HEK293 (cell line): ENCODE results near the gene SNAPC4.

Experiments used
- CTCF ChIA-PET: fragments of 350-600 bp; formaldehyde crosslinking; extraction: SDS; loops from one replicate; lab custom pipeline; 2021; ENCODE audit warnings: antibody characterized with exemption; lab: Yijun Ruan, JAX
- POLR2A ChIA-PET: fragments of 300-600 bp; formaldehyde crosslinking; extraction: SDS; loops from one replicate; lab custom pipeline; 2020; ENCODE audit warnings: antibody characterized with exemption, inconsistent platforms; lab: Yijun Ruan, JAX
- H3K27ac ChIP-seq: fragments of 200-500 bp; sonication (Bioruptor generic); 2 replicates; pipeline ENCODE4 v1.5.1; 2014; ENCODE audit warnings: low read depth, low read length, control low read depth, inconsistent platforms; ENCODE audit errors: extremely low read depth
- H3K36me3 ChIP-seq, 2 experiments: fragments of 200-500 bp in 1 of 2; sonication (Bioruptor generic) in 1 of 2; 1 replicate in 1 of 2; 2 replicates in 1 of 2; pipeline ENCODE4 v1.5.1; 2014 to 2017; ENCODE audit warnings: inconsistent platforms in 2 of 2, low read length in 2 of 2; ENCODE audit not compliant: control insufficient read depth in 2 of 2, insufficient read depth in 1 of 2
- H3K4me1 ChIP-seq: fragments of 200-500 bp; sonication (Bioruptor generic); 2 replicates; pipeline ENCODE4 v1.5.1; 2014; ENCODE audit warnings: mild to moderate bottlenecking, low read length, inconsistent platforms; ENCODE audit not compliant: control insufficient read depth, insufficient read depth
- H3K4me3 ChIP-seq: 2 replicates; pipeline ENCODE4 v1.5.1; 2011; ENCODE audit warnings: low read depth, mild to moderate bottlenecking, control low read depth, low read length, moderate library complexity
- H3K9me3 ChIP-seq: fragments of 200-500 bp; sonication (Bioruptor generic); 2 replicates; pipeline ENCODE4 v1.5.1; 2014; ENCODE audit warnings: low read depth, low read length, inconsistent platforms; ENCODE audit not compliant: control insufficient read depth, insufficient read depth
- BCL11A ChIP-seq: fragments of 450-650 bp; formaldehyde crosslinking; IDR thresholded peaks from 2 replicates; pipeline ENCODE4 v1.5.1; 2016; ENCODE audit warnings: low read depth, missing biosample characterization, missing genetic modification characterization
- GLI2 ChIP-seq: fragments of 450-650 bp; formaldehyde crosslinking; IDR thresholded peaks from 2 replicates; pipeline ENCODE4; 2017; ENCODE audit warnings: missing biosample characterization, missing genetic modification characterization, low read depth, borderline replicate concordance
- HOXC10 ChIP-seq: sonication (generic); formaldehyde crosslinking; IDR thresholded peaks from 2 replicates; pipeline ENCODE4 v1.8.1; 2023; ENCODE audit warnings: mild to moderate bottlenecking, missing genetic modification reagents
- RBAK ChIP-seq: fragments of 450-650 bp; formaldehyde crosslinking; IDR thresholded peaks from 2 replicates; pipeline ENCODE4 v1.5.1; 2016; ENCODE audit warnings: missing biosample characterization, missing genetic modification characterization
- ZFP3 ChIP-seq: fragments of 450-650 bp; formaldehyde crosslinking; IDR thresholded peaks from 2 replicates; pipeline ENCODE4 v1.5.1; 2016; ENCODE audit warnings: low read depth, missing biosample characterization, missing genetic modification characterization
- ZFP41 ChIP-seq: fragments of 450-650 bp; formaldehyde crosslinking; IDR thresholded peaks from 2 replicates; pipeline ENCODE4 v1.5.1; 2016; ENCODE audit warnings: missing biosample characterization, missing genetic modification characterization, borderline replicate concordance
- ZFP69B ChIP-seq: fragments of 450-650 bp; formaldehyde crosslinking; IDR thresholded peaks from 2 replicates; pipeline ENCODE4 v1.5.1; 2016; ENCODE audit warnings: missing biosample characterization, missing genetic modification characterization
- ZNF155 ChIP-seq: fragments of 450-650 bp; formaldehyde crosslinking; IDR thresholded peaks from 2 replicates; pipeline ENCODE4 v1.5.1; 2016; ENCODE audit warnings: missing biosample characterization, missing genetic modification characterization
- ZNF16 ChIP-seq: fragments of 450-650 bp; formaldehyde crosslinking; IDR thresholded peaks from 2 replicates; pipeline ENCODE4 v1.5.1; 2016; ENCODE audit warnings: low read depth, missing biosample characterization, missing genetic modification characterization
- ZNF184 ChIP-seq: fragments of 450-650 bp; IDR thresholded peaks from 2 replicates; pipeline ENCODE4 v1.5.1; 2018; ENCODE audit warnings: missing biosample characterization, mild to moderate bottlenecking, missing genetic modification characterization
- ZNF302 ChIP-seq: fragments of 450-650 bp; formaldehyde crosslinking; IDR thresholded peaks from 2 replicates; pipeline ENCODE4 v1.5.1; 2016; ENCODE audit warnings: missing biosample characterization, missing genetic modification characterization, low read depth
- ZNF391 ChIP-seq: fragments of 450-650 bp; formaldehyde crosslinking; IDR thresholded peaks from 2 replicates; pipeline ENCODE4 v1.5.1; 2016; ENCODE audit warnings: low read depth, missing biosample characterization, missing genetic modification characterization, borderline replicate concordance
- ZNF416 ChIP-seq: fragments of 450-650 bp; formaldehyde crosslinking; IDR thresholded peaks from 2 replicates; pipeline ENCODE4 v1.5.1; 2016; ENCODE audit warnings: missing biosample characterization, missing genetic modification characterization
- ZNF549 ChIP-seq: fragments of 450-650 bp; IDR thresholded peaks from 2 replicates; pipeline ENCODE4 v1.5.1; 2018; ENCODE audit warnings: missing biosample characterization, missing genetic modification characterization, mild to moderate bottlenecking, inconsistent platforms, moderate library complexity
- ZNF610 ChIP-seq: fragments of 450-650 bp; formaldehyde crosslinking; IDR thresholded peaks from 2 replicates; pipeline ENCODE4 v1.5.1; 2016; ENCODE audit warnings: missing biosample characterization, missing genetic modification characterization, borderline replicate concordance
- ZNF664 ChIP-seq: fragments of 450-650 bp; formaldehyde crosslinking; IDR thresholded peaks from 2 replicates; pipeline ENCODE4 v1.5.1; 2016; ENCODE audit warnings: missing biosample characterization, missing genetic modification characterization
- ZNF791 ChIP-seq: fragments of 450-650 bp; formaldehyde crosslinking; IDR thresholded peaks from 2 replicates; pipeline ENCODE4 v1.5.1; 2016; ENCODE audit warnings: missing biosample characterization, missing genetic modification characterization
- ZNF843 ChIP-seq: fragments of 450-650 bp; formaldehyde crosslinking; IDR thresholded peaks from 2 replicates; pipeline ENCODE4 v1.5.1; 2016; ENCODE audit warnings: missing biosample characterization, missing genetic modification characterization
- TF ChIP-seq, protein P1 (sequence below): fragments of 450-650 bp; formaldehyde crosslinking; IDR thresholded peaks from 2 replicates; pipeline ENCODE4 v1.5.1; 2016; ENCODE audit warnings: missing biosample characterization, missing genetic modification characterization
- TF ChIP-seq, protein P2 (sequence below): fragments of 450-650 bp; formaldehyde crosslinking; IDR thresholded peaks from 2 replicates; pipeline ENCODE4 v1.5.1; 2016; ENCODE audit warnings: missing biosample characterization, missing genetic modification characterization

The SNAPC4 gene

DNA sequence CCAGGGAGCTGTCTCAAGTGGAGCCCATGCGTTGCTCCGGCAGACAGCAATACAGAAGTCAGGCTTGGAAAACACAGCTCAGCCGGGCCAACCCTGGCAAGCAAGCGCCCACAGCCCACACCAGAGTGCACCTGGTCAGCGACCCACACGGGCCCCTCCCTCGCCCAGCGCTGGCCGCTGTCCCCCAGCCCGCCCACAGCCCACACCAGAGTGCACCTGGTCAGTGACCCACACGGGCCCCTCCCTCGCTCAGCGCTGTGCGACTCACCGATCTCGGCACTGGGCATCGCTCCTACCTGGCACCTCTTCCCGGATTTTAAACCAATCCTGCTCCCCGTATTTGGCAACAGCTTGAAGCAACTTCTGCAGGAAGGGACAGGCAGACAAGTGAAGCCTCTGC is 12.8 kb downstream of the SNAPC4 start:
- no peaks in the 10 kb centered on the region for H3K9me3 ChIP-seq
- ChIA-PET CTCF (interaction anchor here (0.5 to 0.6 kb wide), 2 partner anchors 18 to 216 kb away, joined by 4 read pairs; no protein-coding TSS in a partner anchor), POLR2A (interaction anchor here (0.7 to 2.5 kb wide), 4 partner anchors 9 to 45 kb away, joined by 3 to 16 read pairs (median 4); partner anchors contain the start of gene DNLZ)
- H3K36me3 ChIP-seq: peaks cover 16 to 92% of the 10 kb centered on the region in 2 experiments
- TF ChIP-seq ZNF302 (tag by site-specific recombination): no peak
- no peak for TF ChIP-seq ZNF416 (tag by site-specific recombination)
- TF ChIP-seq ZFP69B (tag by site-specific recombination): no peak
- no peak for TF ChIP-seq ZNF184 (tag by site-specific recombination)
- TF ChIP-seq BCL11A (tag by site-specific recombination): no peak
- TF ChIP-seq ZFP41: no peak
- no peak for TF ChIP-seq ZNF391 (tag by site-specific recombination)
- no peak for TF ChIP-seq ZNF843 (tag by site-specific recombination)
- no peaks in the 10 kb centered on the region for H3K4me1 ChIP-seq
- no peak overlapping the region for H3K4me3 ChIP-seq
- no peak overlapping the region for H3K27ac ChIP-seq

GRCh38 chr9:136386018-136386417 is 14.0 kb downstream of the SNAPC4 start:
- TF ChIP-seq ZNF549 (no peak), GLI2 (tag by site-specific recombination) (no peak), ZFP3 (tag by site-specific recombination) (no peak), ZNF843 (tag by site-specific recombination) (no peak), ZNF16 (no peak), ZNF664 (tag by site-specific recombination) (no peak)
- TF ChIP-seq, protein P1, sequence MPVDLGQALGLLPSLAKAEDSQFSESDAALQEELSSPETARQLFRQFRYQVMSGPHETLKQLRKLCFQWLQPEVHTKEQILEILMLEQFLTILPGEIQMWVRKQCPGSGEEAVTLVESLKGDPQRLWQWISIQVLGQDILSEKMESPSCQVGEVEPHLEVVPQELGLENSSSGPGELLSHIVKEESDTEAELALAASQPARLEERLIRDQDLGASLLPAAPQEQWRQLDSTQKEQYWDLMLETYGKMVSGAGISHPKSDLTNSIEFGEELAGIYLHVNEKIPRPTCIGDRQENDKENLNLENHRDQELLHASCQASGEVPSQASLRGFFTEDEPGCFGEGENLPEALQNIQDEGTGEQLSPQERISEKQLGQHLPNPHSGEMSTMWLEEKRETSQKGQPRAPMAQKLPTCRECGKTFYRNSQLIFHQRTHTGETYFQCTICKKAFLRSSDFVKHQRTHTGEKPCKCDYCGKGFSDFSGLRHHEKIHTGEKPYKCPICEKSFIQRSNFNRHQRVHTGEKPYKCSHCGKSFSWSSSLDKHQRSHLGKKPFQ (tag by site-specific recombination): no peak
- TF ChIP-seq, protein P2, sequence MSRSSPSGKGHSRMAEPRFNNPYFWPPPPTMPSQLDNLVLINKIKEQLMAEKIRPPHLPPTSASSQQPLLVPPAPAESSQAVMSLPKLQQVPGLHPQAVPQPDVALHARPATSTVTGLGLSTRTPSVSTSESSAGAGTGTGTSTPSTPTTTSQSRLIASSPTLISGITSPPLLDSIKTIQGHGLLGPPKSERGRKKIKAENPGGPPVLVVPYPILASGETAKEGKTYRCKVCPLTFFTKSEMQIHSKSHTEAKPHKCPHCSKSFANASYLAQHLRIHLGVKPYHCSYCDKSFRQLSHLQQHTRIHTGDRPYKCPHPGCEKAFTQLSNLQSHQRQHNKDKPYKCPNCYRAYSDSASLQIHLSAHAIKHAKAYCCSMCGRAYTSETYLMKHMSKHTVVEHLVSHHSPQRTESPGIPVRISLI (tag by site-specific recombination): no peak
- no peaks in the 10 kb centered on the region for H3K4me1 ChIP-seq
- CTCF ChIA-PET: interaction anchor here (0.6 to 2.1 kb wide), 3 partner anchors 12 to 151 kb away, joined by 3 to 10 read pairs (median 3); partner anchors contain the start of gene CARD9
- no peak overlapping the region for H3K4me3 ChIP-seq
- peaks cover 16 to 92% of the 10 kb centered on the region in 2 experiments for H3K36me3 ChIP-seq
- no peak overlapping the region for H3K27ac ChIP-seq
- POLR2A ChIA-PET: interaction anchor here (0.6 to 2.5 kb wide), 5 partner anchors 13 to 72 kb away, joined by 3 to 16 read pairs (median 4); partner anchors contain the start of gene DNLZ
- H3K9me3 ChIP-seq: no peaks in the 10 kb centered on the region

DNA sequence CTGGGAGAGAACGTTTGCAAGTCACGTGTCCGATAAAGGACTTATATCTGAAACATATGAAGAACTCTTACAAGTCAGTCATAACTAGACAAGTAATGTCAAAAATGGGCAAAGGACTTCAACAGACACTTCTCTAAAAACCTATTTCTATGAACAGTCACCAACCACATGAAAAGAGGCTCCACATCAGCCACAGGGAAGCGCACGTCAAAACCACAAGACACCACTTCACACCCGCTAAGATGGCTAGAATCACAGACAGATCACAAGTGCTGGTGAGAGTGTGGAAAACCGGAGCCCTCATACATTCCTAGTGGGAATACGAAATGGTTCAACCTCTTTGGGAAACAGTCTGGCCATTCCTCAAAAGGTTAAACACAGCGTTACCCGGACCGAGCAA is 15.0 kb downstream of the SNAPC4 start:
- no peaks in the 10 kb centered on the region for H3K9me3 ChIP-seq
- H3K4me3 ChIP-seq: no peak overlapping the region
- H3K4me1 ChIP-seq: no peaks in the 10 kb centered on the region
- no peak overlapping the region for H3K27ac ChIP-seq
- POLR2A ChIA-PET: interaction anchor here (0.5 to 1.2 kb wide), 3 partner anchors 11 to 93 kb away, joined by 3 to 4 read pairs (median 3); partner anchors contain the start of gene CARD9
- CTCF ChIA-PET: interaction anchor here (2.1 kb wide), 1 partner anchor 11 kb away, joined by 10 read pairs; the partner anchor contains the start of gene CARD9
- H3K36me3 ChIP-seq: peaks cover 13 to 97% of the 10 kb centered on the region in 2 experiments
- no peak for TF ChIP-seq ZNF791 (tag by site-specific recombination)
- TF ChIP-seq ZNF155 (tag by site-specific recombination): no peak
- no peak for TF ChIP-seq HOXC10 (CRISPR knock-in tag)
- TF ChIP-seq ZNF610 (tag by site-specific recombination): no peak
- TF ChIP-seq RBAK: no peak
- TF ChIP-seq ZNF16: no peak
